ENCODE measurements around the gene TRIM9.

DNA sequence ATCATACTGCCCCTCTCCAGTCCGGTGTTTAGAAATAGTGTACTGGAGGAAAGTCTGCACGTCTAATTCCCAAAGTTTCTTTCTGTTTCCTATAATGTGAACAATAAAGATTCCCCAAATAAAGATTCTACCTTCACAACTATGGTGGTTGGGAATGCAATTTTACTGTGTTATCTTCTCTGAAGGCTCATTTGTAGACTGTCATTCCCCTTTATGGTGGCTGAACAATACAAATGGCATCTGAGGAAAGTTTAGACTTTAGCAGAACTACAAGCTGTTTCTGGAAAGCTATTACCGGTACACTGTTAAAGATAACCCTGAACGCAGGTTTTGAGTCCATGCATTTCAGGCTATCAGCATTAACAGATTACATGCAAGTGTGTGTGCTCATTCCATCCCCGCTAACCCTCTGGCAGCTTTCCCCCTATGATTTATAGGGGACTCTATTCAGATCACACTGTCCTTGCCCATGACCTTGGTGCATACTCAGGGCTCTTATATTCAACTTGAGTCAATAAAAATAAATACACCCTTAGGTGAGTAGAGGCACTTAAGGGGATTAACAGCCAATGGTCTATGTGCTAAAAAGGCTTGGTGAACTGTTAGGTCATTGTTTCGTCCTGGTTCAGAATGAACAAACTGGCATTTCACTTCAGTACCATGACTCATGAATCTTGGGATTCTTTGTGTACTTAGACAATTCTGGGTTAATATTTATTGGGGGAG, 89.9 kb downstream of the TRIM9 start:
- no peak for TF ChIP-seq CTCF (conservative IDR thresholded peaks at IDR 0.05; ENCODE audit: low read depth, low read length)
- no peak for TF ChIP-seq EZH2 (IDR thresholded peaks at IDR 0.05; ENCODE audit: borderline replicate concordance, low read depth, low read length, poor library complexity, severe bottlenecking)

Data from A673 (cell line).